Stomach (tissue), 4 donors: ENCODE data around the gene CDK15.

Source experiments
- EP300 ChIP-seq: sonication (generic); formaldehyde crosslinking; IDR thresholded peaks from one replicate; pipeline ENCODE4 v1.6.1; 2017; ENCODE audit warnings: antibody characterized with exemption
- POLR2AphosphoS5 ChIP-seq, 3 donors: sonication (generic); formaldehyde crosslinking; IDR thresholded peaks; one replicate each; pipeline ENCODE4 v1.6.1; 2016; ENCODE audit warnings: antibody characterized with exemption in 3 of 3
- TF ChIP-seq, protein P1 (sequence below), 7 experiments: fragments of 450-650 bp in 4 of 7; fragments of 200-600 bp in 3 of 7; sonication (generic) in 3 of 7; IDR thresholded peaks; one replicate each; pipeline ENCODE4 v1.5.1; 2016 to 2019; ENCODE audit warnings: antibody characterized with exemption in 7 of 7, control low read depth in 2 of 7, mild to moderate bottlenecking in 1 of 7

- TF ChIP-seq POLR2AphosphoS5 (IDR thresholded peaks at IDR 0.05) (no peak), EP300 (no peak)
- TF ChIP-seq, protein P1, sequence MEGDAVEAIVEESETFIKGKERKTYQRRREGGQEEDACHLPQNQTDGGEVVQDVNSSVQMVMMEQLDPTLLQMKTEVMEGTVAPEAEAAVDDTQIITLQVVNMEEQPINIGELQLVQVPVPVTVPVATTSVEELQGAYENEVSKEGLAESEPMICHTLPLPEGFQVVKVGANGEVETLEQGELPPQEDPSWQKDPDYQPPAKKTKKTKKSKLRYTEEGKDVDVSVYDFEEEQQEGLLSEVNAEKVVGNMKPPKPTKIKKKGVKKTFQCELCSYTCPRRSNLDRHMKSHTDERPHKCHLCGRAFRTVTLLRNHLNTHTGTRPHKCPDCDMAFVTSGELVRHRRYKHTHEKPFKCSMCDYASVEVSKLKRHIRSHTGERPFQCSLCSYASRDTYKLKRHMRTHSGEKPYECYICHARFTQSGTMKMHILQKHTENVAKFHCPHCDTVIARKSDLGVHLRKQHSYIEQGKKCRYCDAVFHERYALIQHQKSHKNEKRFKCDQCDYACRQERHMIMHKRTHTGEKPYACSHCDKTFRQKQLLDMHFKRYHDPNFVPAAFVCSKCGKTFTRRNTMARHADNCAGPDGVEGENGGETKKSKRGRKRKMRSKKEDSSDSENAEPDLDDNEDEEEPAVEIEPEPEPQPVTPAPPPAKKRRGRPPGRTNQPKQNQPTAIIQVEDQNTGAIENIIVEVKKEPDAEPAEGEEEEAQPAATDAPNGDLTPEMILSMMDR (IDR thresholded peaks at IDR 0.05): no peak
Measured at GRCh38 chr2:201862843-201863242, 56.5 kb downstream of the CDK15 start.
